T-helper 2 cell treated with Interferon-gamma antibody and Interleukin-4, amounts not matched to agents 5 μg/mL and 100 μg/mL, for 36 hours (primary cell): ENCODE results near the gene ARHGAP28.

Source experiments
- DNase-seq: peaks from one replicate; pipeline ENCODE4 v3.0.0; 2021; ENCODE audit warnings: low spot score
- H3K27ac Mint-ChIP-seq: one replicate; pipeline ENCODE4 v1.8.0; 2021; ENCODE audit warnings: mild to moderate bottlenecking, mixed read lengths
- H3K27me3 Mint-ChIP-seq: one replicate; pipeline ENCODE4 v1.8.0; 2021; ENCODE audit warnings: low read depth, mixed read lengths
- H3K36me3 Mint-ChIP-seq: one replicate; pipeline ENCODE4 v1.8.0; 2021; ENCODE audit warnings: low read depth, mixed read lengths
- H3K4me1 Mint-ChIP-seq: one replicate; pipeline ENCODE4 v1.8.0; 2021; ENCODE audit warnings: low read depth, mixed read lengths
- H3K4me3 Mint-ChIP-seq: one replicate; pipeline ENCODE4 v1.8.0; 2022; ENCODE audit warnings: mild to moderate bottlenecking, moderate library complexity, mixed read lengths
- H3K9me3 Mint-ChIP-seq: one replicate; pipeline ENCODE4 v1.8.0; 2021; ENCODE audit warnings: mixed read lengths

ARHGAP28 gene

GRCh38 chr18:6956999-6957398 lies 227.5 kb downstream of the ARHGAP28 start:
- Mint-ChIP-seq H3K4me1 (no peaks in the 10 kb centered on the region), H3K27ac (no peak overlapping the region), H3K4me3 (no peak overlapping the region), H3K36me3 (no peaks in the 10 kb centered on the region), H3K27me3 (no peaks in the 10 kb centered on the region), H3K9me3 (peaks cover 25% of the 10 kb centered on the region)
- DNase-seq = no peak

- DNase-seq = no peak
- Mint-ChIP-seq H3K36me3 (no peaks in the 10 kb centered on the region), H3K9me3 (peaks cover 19% of the 10 kb centered on the region), H3K27me3 (no peaks in the 10 kb centered on the region), H3K4me3 (no peak overlapping the region), H3K4me1 (no peaks in the 10 kb centered on the region), H3K27ac (no peak overlapping the region)
Measured at GRCh38 chr18:6959110-6959509, 229.6 kb downstream of the ARHGAP28 start.

GRCh38 chr18:6960124-6960523 lies 230.6 kb downstream of the ARHGAP28 start:
- no peaks in the 10 kb centered on the region for H3K4me1 Mint-ChIP-seq
- H3K4me3 Mint-ChIP-seq = no peak overlapping the region
- no peak for DNase-seq
- H3K27me3 Mint-ChIP-seq = no peaks in the 10 kb centered on the region
- H3K27ac Mint-ChIP-seq = no peak overlapping the region
- no peaks in the 10 kb centered on the region for H3K36me3 Mint-ChIP-seq
- H3K9me3 Mint-ChIP-seq = peaks cover 16% of the 10 kb centered on the region

DNA sequence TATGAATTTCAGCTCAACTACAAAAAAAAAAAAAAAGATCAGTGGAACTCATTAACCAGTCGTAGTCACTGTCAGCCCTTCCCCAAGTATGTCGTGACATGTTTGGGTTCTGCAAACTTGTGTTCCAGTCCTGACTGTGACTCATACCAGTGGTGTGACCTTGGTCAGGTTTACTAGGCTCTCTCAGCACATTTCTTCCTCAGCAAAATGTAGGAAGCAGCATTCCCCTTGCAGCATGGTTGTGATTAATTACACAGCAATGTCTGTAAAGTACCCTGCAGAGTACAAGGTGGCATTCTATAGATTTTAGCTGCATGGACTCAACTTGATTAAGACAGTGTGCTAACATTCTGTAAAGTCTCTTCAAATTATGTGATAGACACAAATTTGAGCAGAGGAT lies 231.1 kb downstream of the ARHGAP28 start:
- no peaks in the 10 kb centered on the region for H3K36me3 Mint-ChIP-seq

DNA sequence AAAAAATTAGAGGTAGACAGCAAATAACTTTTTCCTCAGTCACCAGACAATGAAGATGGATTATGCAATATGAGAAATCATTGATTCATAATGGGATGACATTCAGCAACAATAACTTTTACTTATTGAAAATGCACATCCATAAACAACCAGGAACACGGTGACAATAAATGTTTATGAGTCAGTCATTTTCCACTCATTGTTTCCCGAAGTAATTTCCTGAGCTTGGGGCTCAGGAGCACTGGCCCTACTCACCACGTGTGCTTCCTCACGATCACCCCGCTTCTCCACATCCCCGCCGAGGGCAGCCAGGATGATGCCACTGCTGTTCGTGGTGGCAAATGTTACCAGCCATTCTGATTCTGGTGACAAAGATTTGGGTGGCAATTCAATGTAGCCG lies 231.8 kb downstream of the ARHGAP28 start:
- Mint-ChIP-seq H3K27ac (no peak overlapping the region), H3K36me3 (no peaks in the 10 kb centered on the region), H3K27me3 (no peaks in the 10 kb centered on the region), H3K4me1 (no peaks in the 10 kb centered on the region), H3K4me3 (no peak overlapping the region), H3K9me3 (peaks cover 16% of the 10 kb centered on the region)
- no peak for DNase-seq

More for the DNA sequence above, 231.1 kb downstream of the ARHGAP28 start:
- Mint-ChIP-seq H3K4me3 (no peak overlapping the region), H3K27ac (no peak overlapping the region), H3K27me3 (no peaks in the 10 kb centered on the region), H3K4me1 (no peaks in the 10 kb centered on the region), H3K9me3 (peaks cover 16% of the 10 kb centered on the region)
- no peak for DNase-seq

- H3K9me3 Mint-ChIP-seq = peaks cover 16% of the 10 kb centered on the region
- DNase-seq = no peak
- no peak overlapping the region for H3K4me3 Mint-ChIP-seq
- H3K27me3 Mint-ChIP-seq = no peaks in the 10 kb centered on the region
- no peaks in the 10 kb centered on the region for H3K36me3 Mint-ChIP-seq
- H3K27ac Mint-ChIP-seq = no peak overlapping the region
- no peaks in the 10 kb centered on the region for H3K4me1 Mint-ChIP-seq
Measured at GRCh38 chr18:6962571-6963451, 233.3 kb downstream of the ARHGAP28 start.

- Mint-ChIP-seq H3K4me1 (no peaks in the 10 kb centered on the region), H3K36me3 (no peaks in the 10 kb centered on the region), H3K9me3 (peaks cover 11% of the 10 kb centered on the region), H3K27ac (no peak overlapping the region), H3K27me3 (no peaks in the 10 kb centered on the region), H3K4me3 (no peak overlapping the region)
- DNase-seq = no peak
Measured at GRCh38 chr18:6963452-6964097, 234.1 kb downstream of the ARHGAP28 start.
